Hypothalamus (tissue), 51 donors: ENCODE measurements around the gene DOCK9.
"Not testable (repeated sequence)": the region's sequence is repeated elsewhere in the genome, so short reads cannot be mapped to it uniquely, and the experiment has no call there.

ENCODE experiments used
- DNase-seq, 51 donors: peaks; one replicate each; lab custom pipeline; 2025; lab: John Stamatoyannopoulos, UW

The DOCK9 gene

GRCh38 chr13:98923641-98924397, 54.0 kb downstream of the DOCK9 start:
- DNase-seq = no peak

DNA sequence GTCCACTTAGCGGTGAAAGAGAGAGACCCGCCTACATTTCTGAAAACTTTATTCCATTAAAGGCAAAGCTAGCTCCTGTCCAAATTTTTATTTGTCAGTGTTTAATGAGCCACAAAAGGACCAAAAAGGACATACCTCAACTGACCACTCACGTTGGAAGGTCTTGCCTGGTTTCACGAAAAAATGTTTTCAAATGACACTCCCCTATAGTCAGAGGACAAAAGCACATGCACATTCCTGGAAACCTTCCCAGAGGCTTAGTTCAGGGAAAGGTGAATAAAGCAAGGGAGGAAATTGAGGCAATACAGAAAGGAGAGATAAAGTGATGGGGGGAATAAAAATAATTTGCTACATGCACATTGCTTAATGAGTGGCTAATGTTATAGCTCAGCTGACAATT, 55.6 kb downstream of the DOCK9 start:
- no peak for DNase-seq

DNA sequence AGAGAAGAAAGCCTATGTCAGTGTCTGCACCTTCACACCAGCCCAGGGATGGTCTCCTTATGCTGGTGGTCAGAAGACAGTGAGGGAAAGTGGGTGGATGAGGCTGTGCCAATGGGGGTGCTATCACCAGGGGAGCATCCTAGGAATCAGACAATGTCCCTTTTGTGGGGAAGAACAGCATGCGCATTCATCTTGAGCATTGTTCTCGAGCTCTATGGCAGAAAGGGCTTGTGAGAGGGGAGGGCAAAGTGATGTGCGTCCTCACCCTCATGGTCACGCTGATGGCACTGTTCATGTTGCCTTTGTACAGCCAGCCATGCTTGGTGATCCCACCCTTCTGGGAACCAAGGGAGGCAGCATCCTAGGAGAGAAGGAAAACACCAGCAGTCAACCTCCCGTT, 56.1 kb downstream of the DOCK9 start:
- DNase-seq = peak in 35 of 51 donors; percentile 9 to 84 (median 48)

DNA sequence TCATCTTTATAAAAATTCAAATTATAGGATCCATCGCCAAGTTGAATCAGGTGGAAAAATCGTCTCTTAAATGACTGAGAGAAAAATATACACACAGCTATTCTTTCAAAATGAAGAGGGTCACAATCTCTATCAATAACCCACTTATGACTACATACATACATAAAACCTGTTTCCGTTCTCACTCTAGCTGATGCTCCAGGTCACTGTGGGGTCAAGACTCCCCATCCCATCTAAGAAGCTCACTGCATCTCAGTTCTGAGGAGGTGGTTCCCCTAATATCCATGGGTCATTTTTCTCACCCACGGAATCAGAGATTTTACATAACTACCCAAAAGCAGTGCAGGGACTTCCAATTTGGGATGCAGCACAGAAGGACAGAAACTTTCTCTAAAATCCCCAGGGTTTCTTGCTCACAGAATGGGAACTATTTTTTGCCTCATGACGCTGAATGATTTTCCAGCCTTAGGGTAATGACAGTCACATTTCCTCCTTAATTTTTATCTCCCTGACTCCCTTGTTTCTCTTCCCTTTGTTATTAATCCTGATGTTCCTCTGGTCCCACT, 56.8 kb downstream of the DOCK9 start:
- DNase-seq = no peak

GRCh38 chr13:98919566-98919965, 58.3 kb downstream of the DOCK9 start:
- no peak for DNase-seq

- no peak for DNase-seq
Measured at GRCh38 chr13:98918771-98919170, 59.1 kb downstream of the DOCK9 start.

GRCh38 chr13:98917116-98917515, 60.7 kb downstream of the DOCK9 start:
- no peak for DNase-seq

DNA sequence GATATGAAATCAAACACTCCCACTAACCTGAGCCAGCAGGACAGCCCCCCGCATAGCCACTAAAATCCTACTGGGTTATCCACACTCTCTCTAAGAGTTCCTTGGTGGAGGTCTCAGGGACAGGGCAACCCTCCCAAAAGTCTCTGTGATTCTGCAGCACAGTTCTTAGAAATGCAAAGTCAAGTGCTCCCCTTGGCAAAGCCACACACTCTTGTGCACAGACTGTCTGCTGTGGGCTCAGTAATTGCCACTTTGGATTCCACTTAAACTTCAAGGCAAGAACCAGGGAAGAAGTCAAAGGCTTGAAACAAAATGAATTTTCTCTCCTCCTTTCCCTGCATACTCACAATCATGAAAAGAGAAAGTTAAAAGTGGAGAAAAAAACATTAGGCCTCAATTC, 61.5 kb downstream of the DOCK9 start:
- peak in 1 of 51 donors; percentile 1 for DNase-seq

DNA sequence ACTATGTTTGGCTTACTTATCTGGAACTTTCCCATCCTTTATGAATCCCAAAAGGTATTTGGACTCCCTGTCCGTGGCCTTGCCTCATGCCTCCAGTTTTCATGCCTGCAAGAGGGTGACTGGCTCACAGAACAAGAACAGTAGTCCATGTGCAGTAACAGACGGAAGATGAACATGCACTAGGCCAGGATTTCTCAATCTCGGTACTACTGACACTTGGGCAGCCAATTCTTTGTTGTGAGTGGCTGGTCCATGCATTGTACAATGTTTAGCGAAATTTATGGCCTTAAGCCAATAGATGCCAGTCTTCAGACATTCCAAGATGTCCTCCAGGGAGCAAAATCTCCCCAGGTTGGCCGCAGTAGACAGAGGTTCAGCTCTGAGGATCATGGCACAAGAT, 61.9 kb downstream of the DOCK9 start:
- no peak for DNase-seq

- DNase-seq = no peak
Measured at GRCh38 chr13:98915563-98915962, 62.3 kb downstream of the DOCK9 start.

GRCh38 chr13:98913741-98914140, 64.1 kb downstream of the DOCK9 start:
- DNase-seq = no peak

GRCh38 chr13:98912846-98913245, 65.0 kb downstream of the DOCK9 start:
- no peak for DNase-seq

- no peak for DNase-seq
Measured at GRCh38 chr13:98910501-98910951, 67.3 kb downstream of the DOCK9 start.

GRCh38 chr13:98909016-98909415, 68.8 kb downstream of the DOCK9 start:
- DNase-seq = no peak

GRCh38 chr13:98906746-98907502, 70.9 kb downstream of the DOCK9 start:
- DNase-seq = no peak

GRCh38 chr13:98905199-98905598, 72.7 kb downstream of the DOCK9 start:
- no peak for DNase-seq

DNA sequence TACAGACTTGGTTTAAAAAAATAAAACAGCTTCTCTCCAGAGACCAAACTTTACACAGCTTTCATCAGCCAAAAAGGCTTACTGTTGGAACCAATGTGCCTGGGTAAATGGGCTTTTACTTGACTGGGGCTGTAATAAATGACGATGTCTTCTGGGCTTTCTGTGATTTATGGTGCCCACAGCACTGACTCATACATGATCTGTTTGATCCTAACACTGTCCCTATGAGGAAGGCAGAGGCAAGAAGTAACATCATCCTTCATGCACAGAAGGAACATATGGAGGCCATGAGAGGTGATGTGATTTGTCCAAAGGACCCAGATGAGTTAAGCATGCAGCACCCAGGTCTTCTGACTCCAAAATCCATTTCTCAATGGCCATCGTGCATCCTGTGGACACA, 77.4 kb downstream of the DOCK9 start:
- no peak for DNase-seq

DNA sequence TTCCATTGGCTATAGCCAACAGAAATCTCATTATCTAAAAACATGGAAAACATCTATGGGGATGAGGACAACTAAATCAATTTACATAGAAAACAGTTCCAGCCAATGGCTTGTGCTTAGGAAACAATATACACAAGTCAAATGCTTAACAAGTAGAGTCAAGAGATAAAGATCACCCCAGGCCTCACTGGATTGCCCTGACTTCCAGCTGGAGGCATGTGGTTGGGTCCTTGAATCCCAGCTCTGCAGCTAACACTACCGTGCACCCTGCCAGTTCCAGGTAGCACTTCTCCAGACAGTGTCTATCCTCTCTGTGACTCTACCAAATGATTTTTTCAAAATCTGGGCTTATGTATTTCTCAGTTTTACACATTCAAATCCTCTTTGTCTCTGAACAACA, 80.2 kb downstream of the DOCK9 start:
- DNase-seq = no peak

- no peak for DNase-seq
Measured at GRCh38 chr13:98896868-98897144, 81.1 kb downstream of the DOCK9 start.

DNA sequence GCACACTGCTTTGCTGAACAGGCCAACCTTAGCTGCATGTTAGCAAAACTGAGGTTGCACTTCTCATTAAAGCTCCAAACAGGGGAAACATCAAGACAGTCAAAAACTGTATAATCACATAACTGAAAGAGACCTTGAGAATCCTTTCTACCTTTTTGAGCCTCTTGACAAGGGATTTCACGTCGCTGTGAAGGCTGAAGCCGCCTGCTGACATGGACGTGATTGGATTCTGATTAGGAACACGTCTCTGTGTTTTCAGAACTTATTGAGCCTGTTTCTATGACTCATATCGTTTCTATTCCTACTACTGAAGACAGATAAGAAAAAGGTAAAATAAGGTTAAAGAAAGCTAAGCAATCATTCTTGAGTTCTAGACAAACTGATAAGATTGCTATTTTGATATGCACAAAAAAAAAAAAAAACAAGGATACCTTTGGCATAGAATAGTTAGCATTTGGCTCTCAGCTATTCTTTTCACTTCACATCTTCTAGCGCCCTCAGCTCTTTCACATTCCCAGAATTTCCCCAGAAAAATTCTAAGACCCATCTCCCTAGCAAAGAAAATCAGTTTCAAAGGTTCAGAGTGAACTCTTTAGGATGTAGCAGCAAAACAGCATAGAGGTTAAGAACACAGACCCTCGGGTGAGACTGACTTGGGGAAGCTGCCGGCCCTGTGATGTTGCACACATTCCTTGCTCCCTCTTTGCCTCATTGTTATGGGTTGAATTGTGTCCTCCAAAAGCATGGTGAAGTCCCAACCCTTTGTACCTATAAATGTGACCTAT, 81.6 kb downstream of the DOCK9 start:
- DNase-seq = no peak

DNA sequence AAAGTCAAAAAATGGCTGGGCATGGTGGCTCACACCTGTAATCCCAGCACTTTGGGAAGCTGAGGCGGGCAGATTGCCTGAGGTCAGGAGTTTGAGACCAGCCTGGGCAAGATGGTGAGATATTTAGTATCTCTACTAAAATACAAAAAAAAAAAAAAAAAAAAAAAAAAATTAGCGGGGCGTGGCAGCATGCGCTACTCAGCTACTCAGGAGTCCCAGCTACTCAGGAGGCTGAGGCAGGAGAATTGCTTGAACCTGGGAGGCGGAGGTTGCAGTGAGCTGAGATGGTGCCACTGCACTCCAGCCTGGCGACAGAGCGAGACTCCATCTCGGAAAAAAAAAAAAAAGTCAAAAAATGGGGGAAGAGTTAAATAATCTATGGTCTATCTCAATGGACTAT, 83.0 kb downstream of the DOCK9 start:
- DNase-seq = not testable (repeated sequence)
